SK-N-SH treated with all-trans-retinoic acid at 6 μM for 48 hours (cell line): ENCODE results near the gene DYNC2H1.

Source experiments
- ARNTL ChIP-seq: fragments of 450-650 bp; formaldehyde crosslinking; IDR thresholded peaks from 2 replicates; pipeline ENCODE4 v1.5.0; 2020; ENCODE audit warnings: low read depth, mild to moderate bottlenecking, moderate library complexity, borderline replicate concordance
- BACH2 ChIP-seq: fragments of 250-450 bp; sonication (Bioruptor Pico); IDR thresholded peaks from 2 replicates; pipeline ENCODE4 v1.9.0; 2021; ENCODE audit warnings: mild to moderate bottlenecking, borderline replicate concordance
- PATZ1 ChIP-seq: fragments of 250-450 bp; sonication (Bioruptor Pico); IDR thresholded peaks from 2 replicates; pipeline ENCODE4 v1.8.0; 2020; ENCODE audit warnings: mild to moderate bottlenecking, moderate library complexity, borderline replicate concordance
- POU6F1 ChIP-seq: fragments of 250-450 bp; sonication (Bioruptor Pico); IDR thresholded peaks from 2 replicates; pipeline ENCODE4 v1.8.0; 2021; ENCODE audit warnings: low read depth, mild to moderate bottlenecking, moderate library complexity, borderline replicate concordance
- SNAI2 ChIP-seq: fragments of 250-450 bp; sonication (Bioruptor Pico); IDR thresholded peaks from 2 replicates; pipeline ENCODE4 v1.5.0; 2020; ENCODE audit warnings: mild to moderate bottlenecking, moderate library complexity
- TOX ChIP-seq: fragments of 250-450 bp; sonication (Bioruptor Pico); IDR thresholded peaks from 2 replicates; pipeline ENCODE4 v1.8.0; 2021; ENCODE audit warnings: mild to moderate bottlenecking, moderate library complexity, borderline replicate concordance
- ZC3H10 ChIP-seq: fragments of 250-450 bp; sonication (Bioruptor Pico); IDR thresholded peaks from 2 replicates; pipeline ENCODE4 v1.5.1; 2021; ENCODE audit warnings: mild to moderate bottlenecking, moderate library complexity
- ZNF565 ChIP-seq: fragments of 450-650 bp; formaldehyde crosslinking; conservative IDR thresholded peaks from 2 replicates; pipeline ENCODE4 v1.5.0; 2020; ENCODE audit warnings: low read depth, mild to moderate bottlenecking, moderate library complexity
- ZNF70 ChIP-seq: fragments of 450-650 bp; formaldehyde crosslinking; IDR thresholded peaks from 2 replicates; pipeline ENCODE4 v1.5.0; 2020; ENCODE audit warnings: mild to moderate bottlenecking, moderate library complexity
- TF ChIP-seq, protein P1 (sequence below): fragments of 250-450 bp; sonication (Bioruptor Pico); IDR thresholded peaks from 2 replicates; pipeline ENCODE4 v1.5.1; 2020; ENCODE audit warnings: low read depth, mild to moderate bottlenecking, moderate library complexity

GRCh38 chr11:103210543-103210942 lies 101.3 kb downstream of the DYNC2H1 start:
- TF ChIP-seq ARNTL (CRISPR knock-in tag), result no peak
- TF ChIP-seq ZNF70, result no peak
- TF ChIP-seq BACH2 (CRISPR knock-in tag), result no peak
- no peak for TF ChIP-seq PATZ1 (CRISPR knock-in tag)
- no peak for TF ChIP-seq ZNF565
- no peak for TF ChIP-seq ZC3H10 (CRISPR knock-in tag)
- TF ChIP-seq POU6F1 (CRISPR knock-in tag), result no peak
- TF ChIP-seq TOX, result no peak
- TF ChIP-seq, protein P1, sequence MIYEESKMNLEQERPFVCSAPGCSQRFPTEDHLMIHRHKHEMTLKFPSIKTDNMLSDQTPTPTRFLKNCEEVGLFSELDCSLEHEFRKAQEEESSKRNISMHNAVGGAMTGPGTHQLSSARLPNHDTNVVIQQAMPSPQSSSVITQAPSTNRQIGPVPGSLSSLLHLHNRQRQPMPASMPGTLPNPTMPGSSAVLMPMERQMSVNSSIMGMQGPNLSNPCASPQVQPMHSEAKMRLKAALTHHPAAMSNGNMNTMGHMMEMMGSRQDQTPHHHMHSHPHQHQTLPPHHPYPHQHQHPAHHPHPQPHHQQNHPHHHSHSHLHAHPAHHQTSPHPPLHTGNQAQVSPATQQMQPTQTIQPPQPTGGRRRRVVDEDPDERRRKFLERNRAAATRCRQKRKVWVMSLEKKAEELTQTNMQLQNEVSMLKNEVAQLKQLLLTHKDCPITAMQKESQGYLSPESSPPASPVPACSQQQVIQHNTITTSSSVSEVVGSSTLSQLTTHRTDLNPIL (CRISPR knock-in tag), result no peak
- TF ChIP-seq SNAI2 (CRISPR knock-in tag), result no peak
